GM21619 (cell line): Measurements from ENCODE around the gene RNF13.
"Not testable (repeated sequence)": the region's sequence is repeated elsewhere in the genome, so short reads cannot be mapped to it uniquely, and the experiment has no call there.

Source experiments
- ATAC-seq: cut with Tn5 transposase; IDR thresholded peaks from one replicate; pipeline ENCODE4 v1.9.1; 2021; ENCODE audit not compliant: unreplicated experiment

RNF13 gene

DNA sequence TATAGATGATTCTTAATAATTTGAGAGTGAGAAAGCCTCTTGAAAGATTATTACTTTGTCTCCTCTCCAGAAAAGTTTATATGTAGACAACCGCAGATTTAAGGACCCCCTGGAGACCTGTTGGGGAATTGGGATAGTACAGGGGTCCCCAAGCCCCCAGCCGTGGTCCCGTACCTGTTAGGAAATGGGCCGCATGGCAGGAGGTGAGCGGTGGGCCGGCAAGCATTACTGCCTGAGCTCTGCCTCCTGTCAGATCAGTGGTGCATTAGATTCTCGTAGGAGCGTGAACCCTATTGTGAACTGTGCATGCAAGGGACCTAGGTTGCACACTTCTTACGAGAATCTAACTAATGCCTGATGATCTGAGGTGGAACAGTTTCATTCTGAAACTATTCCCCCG lies 79.4 kb downstream of the RNF13 start:
- ATAC-seq = no peak

DNA sequence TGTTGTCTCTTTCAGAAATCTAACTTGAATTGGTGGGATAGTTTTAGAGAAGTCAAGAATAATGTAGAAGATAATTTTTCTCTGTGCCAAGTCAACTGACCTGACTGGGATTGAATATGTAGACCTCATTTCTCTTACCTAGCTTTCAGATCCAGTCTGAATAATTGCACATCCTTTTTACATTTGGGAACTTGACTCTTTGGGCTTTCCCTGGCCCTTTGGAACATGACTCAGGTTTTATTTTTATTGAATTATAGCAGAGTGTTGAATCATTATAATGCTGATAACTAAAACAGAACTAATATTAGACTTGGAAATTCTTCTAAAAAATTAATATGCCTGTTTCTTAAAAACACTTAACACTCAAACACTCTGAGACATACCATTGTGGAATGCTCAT lies 81.2 kb downstream of the RNF13 start:
- no peak for ATAC-seq

DNA sequence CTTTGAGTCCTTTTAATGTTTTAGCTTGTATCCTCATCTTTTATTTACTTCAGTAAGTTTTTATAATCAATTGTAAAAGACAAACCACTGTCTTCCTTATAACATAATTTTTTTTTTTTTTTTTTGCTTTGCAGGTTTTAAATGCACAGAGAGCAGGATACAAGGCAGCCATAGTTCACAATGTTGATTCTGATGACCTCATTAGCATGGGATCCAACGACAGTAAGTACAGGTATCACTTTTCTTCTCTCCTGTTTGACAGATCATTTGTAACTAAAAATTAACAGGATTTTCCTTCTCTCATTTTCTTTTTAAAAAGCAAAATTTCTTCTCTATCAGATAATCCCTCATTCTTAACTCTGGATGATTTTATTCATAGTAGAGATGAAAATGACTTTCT lies 82.3 kb downstream of the RNF13 start:
- no peak for ATAC-seq

DNA sequence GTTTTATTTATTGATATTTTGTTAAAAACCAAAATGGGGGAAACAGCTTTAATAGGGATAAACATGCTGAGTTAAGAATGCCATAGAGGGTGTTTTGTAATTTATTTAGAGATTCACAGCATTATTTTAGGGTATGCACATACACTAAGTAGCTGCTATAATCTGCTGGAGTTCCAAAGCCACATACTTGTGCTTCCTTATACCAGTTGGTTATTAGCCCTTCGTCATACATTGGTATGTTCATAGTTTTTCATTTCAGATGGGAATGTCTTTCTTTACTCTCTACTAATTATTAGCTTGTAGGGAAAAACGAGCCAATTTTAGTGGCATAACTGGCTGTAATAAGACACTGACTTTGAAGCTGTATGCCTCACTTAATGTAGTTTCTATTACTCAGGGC lies 82.8 kb downstream of the RNF13 start:
- no peak for ATAC-seq

DNA sequence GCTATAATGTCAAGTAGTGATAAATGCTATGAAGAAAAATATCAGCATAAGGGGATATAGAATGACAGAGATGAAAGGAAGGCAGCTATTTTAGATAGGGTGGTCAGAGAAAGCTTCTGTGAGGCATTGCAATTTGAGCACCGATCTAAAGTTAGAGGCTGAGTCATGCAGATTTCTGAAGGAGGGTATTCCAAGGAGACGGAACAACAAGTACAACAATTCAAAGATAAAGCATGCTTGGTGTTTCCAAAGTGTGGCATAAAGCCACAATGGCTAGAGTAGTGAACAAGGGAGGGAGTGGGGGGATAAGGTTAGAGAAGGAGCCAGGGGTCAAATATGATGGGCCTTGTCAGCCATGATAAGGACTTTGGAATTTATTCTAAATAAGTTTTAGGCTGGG lies 85.8 kb downstream of the RNF13 start:
- ATAC-seq = no peak

DNA sequence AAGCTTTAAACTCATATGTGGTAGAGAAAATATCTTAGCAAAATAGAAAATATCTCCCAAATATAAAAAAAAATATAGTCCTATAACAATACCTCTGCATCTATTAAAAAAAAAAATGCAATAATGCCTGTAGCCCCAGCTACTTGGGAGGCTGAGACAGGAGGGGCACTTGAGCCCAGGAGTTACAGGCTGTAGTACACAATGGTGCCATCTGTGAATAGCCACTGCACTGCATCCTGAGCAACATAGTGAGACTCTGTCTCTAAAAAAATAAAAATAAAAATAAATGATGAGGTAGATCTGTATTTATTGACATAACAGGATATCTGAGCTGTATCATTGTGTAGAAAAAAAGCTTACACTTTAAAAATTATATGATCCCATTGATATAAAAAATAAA lies 87.3 kb downstream of the RNF13 start:
- no peak for ATAC-seq

DNA sequence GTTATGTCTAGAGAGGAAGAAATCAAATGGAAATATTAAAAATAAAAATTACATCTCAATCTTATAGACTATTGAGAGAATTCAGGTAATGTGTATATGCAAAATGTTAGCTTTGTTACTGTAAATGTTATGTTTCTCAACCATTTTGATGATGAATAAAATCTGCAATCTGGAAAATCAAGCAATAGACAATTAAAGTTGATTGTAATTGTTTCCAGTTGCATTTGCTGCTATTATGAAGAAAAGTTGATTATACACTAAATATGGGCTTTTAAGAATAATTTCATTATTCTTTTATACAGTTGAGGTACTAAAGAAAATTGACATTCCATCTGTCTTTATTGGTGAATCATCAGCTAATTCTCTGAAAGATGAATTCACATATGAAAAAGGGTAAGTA lies 88.8 kb downstream of the RNF13 start:
- no peak for ATAC-seq

DNA sequence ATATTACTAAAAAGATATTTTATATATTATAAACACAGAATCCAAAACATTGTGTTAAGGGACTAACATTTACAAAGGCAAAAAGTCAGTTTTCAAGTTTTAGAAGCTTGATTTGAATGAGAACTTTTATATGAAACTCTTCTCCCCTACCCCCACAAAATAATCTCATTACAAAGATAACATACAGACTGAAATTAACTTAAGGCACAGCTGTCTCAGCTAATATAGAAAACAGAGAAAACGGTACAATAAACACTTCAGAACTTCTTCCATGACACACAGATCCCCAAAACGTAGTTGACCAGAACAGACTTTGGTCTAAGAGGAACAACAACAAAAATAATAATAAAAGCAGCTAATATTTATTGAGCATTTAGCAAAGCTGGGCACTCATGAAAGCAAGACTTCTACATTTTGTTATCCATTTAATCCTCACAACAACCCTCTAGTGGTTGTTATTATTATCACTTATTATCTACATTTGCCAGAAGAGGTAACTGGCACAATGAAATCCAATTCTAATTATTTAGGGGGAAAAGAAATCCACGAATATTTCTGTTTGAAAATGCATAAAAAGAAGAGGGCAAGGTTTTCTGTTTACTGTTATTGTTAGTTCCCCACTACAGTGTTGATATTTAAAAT lies 89.6 kb downstream of the RNF13 start:
- ATAC-seq = no peak

DNA sequence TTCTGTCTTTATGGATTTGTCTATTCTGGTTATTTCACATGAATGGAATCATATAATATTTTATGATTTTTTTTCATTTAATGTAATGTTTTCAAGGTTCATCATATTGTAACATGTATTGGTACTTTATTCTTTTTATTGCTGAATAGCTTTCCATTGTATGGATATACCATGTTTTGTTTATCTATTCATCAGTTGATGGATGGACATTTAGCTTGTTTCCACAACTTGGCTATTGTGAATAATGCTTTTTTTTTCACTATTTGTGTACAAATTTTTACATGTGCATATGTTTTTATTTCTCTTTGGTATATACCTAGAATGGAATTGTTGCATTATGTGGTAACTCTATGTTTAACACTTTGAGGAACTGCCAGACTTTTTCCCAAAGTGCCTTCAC lies 93.0 kb downstream of the RNF13 start:
- no peak for ATAC-seq

DNA sequence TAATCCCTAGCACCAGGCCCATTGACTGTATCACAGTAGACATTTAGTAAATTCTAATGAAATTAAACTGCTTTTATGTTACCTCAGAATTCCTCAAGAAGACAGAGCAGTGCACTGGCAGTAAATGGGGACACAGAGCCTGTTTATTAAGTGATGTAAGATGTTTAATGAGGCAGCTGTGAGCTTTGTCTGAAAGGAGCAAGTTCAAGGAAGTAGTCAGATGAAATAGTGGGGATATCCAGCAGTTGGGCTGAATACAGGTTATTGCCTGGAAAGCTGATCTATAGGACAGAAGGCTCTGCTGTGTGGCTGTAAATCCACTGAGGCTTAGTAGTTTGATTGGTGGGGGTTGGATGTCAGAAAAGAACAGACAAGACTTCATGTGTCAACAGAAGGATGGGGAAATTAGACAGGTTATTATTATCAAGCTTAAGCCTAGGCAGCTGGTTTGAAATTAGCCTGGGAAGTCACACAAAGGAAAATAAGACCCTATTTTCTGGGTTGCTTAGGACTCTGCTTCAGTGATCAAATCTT lies 95.5 kb downstream of the RNF13 start:
- no peak for ATAC-seq

DNA sequence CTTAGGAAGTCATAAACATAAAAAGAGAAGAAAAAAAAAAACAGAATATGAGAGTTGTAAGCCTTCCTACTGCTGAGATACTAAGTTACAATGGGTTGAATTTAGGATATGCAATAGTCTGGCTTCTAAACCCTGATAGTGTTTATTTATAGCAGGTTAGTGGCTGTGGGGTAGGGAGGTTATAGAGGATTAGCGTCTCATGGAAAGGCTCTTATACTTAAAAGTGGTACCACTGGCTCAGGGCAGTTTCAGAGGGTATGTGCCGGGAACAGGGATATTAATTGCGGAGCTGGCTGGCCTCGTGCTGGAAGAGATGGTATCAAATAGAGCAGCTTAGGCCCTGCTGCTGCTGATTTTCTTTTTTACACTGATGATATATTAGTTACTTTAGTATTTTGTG lies 96.9 kb downstream of the RNF13 start:
- no peak for ATAC-seq

DNA sequence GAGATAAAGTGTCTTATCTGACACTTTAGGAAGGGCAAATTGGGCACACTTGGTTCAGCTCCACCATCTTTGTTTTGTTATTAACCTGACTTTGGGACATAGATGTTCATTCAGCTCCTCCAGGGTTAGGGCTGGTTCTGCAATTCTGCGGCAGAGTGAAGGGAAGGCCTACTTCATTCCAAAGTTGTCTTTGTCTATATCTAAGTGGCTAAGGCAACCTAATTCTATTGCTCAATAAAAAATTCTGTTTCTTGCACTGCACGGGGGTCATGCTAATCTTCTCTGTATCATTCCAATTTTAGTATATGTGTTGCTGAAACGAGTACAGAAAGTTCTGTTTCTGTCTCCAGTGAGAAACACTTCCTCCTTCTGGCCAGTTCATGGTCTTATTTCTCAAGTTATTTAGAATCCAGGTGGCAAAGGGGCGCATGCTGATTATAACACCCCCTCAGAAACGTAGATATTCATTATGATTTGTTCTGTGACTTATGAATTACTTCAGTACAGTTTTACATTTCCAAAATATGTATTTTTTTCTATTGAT lies 104.2 kb downstream of the RNF13 start:
- no peak for ATAC-seq

DNA sequence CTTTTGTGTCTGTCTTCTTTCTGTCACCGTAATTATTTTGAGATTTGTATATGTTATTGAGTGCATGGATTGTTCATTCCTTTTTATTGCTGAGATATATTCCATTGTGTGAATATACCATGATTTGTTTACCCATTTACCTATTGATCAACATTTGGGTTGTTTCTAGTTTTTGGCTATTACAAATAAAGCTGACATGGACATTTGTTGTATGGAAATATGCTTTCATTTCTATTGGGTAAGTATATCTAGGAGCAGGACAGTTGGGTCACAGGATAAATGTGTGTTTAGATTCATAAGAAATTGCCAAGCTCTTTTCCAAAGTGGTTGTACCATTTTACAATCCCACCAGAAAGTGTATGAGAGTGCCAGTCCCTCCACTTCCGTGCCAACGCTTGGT lies 106.5 kb downstream of the RNF13 start:
- ATAC-seq = no peak

DNA sequence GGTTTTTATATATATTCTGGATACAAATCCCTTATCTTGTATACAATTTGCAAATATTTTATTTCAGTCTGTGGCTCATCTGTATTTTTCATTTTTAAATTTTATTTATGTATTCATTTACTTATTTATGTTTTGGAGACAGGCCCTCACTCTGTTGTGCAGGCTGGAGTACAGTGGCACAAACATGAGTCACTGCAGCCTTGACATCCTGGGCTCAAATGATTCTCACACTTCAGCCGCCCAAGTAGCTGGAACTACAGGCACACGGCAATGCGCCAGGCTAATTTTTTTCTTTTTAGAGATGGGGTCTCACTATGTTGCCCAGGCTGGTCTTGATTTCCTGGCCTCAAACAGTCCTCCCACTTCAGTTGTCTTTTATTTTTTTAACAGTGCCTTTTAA lies 107.1 kb downstream of the RNF13 start:
- no peak for ATAC-seq

DNA sequence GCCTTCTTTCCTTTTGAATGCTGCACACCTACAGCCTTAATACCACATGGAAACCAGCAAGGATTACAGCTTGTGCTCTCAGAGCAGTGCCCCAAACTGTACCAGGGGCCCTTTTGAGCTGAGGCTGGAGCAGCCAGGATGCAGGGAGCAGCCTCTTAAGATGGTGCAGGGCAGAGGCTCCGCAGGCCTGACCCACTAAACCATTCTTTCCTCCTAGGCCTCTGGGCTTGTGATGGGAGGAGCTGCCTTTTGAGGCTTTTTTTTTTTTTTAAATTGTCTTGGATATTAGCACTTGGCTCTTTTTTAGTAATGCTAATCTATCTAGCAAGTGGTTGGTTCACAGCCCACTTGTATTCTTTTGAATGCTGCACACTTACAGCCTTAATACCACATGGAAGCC lies 120.0 kb downstream of the RNF13 start:
- ATAC-seq = no peak

DNA sequence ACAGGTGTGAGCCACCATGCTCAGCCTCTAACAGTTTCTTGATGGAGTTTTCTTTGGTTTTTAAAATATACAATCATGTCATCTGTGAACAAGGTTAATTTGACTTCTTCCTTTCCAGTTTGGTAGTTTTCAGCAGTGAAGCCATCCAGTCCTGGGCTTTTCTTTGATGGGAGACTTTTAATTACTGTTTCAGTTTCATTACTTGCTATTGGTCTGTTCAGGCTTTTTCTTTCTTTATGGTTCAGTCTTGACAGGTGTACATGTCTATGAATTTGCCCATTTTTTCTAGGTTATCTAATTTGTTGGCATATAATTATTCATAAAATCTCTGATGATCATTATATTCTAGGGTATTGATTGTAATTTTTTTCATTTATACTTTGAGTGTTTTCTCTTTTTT lies 120.8 kb downstream of the RNF13 start:
- no peak for ATAC-seq

DNA sequence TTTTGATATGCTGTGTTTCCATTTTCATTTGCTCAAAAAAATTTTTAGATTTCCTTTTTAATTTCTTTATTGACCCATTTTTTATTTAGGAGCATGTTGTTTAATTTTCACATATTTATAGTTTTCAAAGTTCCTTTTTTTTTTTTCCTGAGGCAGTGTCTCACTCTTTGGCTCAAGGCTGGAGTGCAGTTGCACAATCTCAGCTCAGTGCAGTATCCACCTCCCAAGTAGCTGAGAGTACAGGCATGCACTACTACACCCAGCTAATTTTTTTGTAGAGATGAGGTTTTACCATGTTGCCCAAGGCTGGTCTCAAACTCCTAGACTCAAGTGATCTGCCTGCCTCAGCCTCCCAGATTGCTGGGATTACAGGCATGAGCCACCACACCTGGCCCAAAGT lies 121.5 kb downstream of the RNF13 start:
- no peak for ATAC-seq

DNA sequence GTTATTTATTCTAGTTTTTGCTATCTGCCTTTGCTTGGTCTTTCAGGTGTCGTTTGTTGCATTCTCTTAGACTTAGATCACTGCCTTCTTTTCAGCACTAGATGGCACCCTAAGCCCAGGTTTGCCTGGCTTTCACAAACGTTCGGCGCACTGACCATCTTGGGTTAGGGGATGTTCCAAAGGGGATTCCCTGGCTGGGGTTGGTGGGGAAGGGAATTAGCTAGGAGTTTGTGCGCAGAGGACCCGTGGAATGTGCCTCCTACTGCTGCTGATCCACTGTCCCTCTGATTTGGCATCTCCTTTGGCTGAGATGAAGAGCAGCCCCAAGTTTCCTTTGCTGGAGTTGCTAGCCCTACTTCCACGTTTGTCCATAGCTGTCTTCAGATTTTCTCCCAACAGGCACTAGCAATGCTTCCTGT lies 123.8 kb downstream of the RNF13 start:
- ATAC-seq = no peak

DNA sequence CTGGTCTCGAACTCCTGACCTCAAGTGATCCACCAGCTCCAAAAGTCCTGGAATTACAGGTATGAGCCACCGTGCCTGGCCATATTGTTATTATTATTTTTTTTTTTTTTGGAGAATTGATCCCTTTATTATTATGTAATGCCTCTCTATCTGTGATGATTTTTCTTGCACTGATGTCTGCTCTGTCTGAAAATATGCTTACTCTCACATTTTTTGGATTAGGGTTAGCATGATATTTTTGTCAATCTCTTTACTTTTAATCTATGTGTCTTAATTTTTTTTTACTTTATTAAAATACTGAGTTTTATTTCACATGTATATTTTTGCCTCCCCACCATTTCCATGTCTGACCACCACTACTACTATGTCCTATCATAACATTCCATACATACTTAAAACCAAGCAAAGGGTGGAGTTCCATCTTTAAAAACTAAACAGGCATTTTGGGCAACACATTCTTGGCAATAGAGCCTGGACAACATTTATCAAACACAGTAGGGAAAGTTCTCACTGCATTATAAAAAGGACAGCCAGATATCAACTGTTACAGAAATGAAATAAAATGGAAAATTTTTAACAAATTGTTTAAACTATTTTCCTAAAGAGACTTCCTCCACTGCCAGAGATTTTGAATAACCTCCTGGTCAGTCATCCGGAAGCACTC lies 125.5 kb downstream of the RNF13 start:
- not testable (repeated sequence) for ATAC-seq

DNA sequence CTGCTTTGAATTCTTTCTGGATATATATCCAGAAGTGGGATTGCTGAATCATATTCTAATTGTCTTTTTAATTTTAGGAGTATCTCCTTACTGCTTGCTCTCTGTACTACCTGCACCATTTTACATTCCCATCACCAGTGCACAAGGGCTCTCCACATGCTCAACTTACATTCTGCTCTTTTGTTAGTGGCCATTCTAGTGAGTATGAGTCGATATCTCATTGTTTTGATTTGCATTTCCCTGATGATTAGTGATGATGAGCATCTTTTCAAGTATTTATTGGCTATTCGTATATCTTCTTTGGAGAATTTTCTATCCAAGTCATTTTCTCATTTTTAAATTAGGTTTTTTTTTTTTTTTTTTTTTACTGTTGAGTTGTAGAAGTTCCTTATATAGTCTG lies 128.2 kb downstream of the RNF13 start:
- ATAC-seq = no peak

DNA sequence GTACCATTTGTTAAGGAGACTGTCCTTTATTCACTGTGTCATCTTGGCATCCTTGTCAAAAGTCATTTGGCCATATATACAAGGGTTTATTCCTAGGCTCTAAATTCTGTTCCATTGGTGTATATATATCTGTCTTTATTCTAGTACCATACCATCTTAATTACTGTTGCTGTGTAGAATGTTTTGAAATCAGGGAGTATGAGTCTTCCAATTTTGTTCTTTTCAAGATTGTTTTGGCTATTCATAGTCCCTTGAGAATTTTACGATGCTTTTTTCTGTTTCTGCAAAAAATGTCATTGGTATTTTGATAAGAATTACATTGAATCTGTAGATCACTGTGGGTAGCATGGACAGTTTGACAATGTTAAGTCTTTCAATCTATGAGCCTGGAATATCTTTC lies 128.9 kb downstream of the RNF13 start:
- no peak for ATAC-seq

DNA sequence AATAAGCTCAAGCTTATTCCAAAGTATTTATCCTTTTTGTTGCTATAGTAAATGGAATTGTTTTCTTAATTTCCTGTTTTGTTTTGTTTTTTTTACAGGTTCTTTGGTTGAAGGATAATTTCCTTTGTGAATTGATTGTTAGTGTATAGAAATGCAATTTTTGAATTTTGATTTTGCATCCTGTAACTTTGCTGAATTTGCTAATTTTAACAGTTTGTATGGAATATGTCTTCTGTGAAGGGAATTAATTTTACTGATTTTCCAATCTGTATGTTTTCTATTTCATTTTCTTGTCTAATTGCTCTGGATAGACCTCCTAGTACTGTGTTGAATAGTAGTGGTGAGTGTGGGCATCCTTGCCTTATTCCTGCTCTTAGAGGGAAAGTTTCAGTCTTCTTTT lies 129.4 kb downstream of the RNF13 start:
- no peak for ATAC-seq

DNA sequence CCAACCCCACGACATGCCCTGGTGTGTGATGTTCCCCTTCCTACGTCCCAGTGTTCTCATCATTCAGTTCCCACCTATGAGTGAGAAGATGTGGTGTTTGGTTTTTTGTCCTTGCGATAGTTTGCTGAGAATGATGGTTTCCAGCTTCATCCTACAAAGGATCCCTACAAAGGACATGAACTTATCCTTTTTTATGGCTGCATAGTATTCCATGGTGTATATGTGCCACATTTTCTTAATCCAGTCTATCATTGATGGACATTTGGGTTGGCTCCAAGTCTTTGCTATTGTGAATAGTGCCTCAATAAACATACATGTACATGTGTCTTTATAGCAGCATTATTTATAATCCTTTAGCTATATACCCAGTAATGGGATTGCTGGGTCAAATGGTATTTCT lies 131.0 kb downstream of the RNF13 start:
- ATAC-seq = not testable (repeated sequence)
